HUES48 (cell line): ENCODE results near the gene B4GALT6.

Source experiments
- H3K27ac ChIP-seq: one replicate; pipeline ENCODE4 v1.7.0; 2013; ENCODE audit warnings: low read depth, low read length, inconsistent platforms
- H3K27me3 ChIP-seq: 2 replicates; pipeline ENCODE4 v1.6.1; 2013; ENCODE audit warnings: mild to moderate bottlenecking, low read length; ENCODE audit not compliant: control insufficient read depth, insufficient read depth
- H3K36me3 ChIP-seq: 2 replicates; pipeline ENCODE4 v1.6.1; 2013; ENCODE audit warnings: low read length; ENCODE audit not compliant: control insufficient read depth, insufficient read depth
- H3K4me1 ChIP-seq: 2 replicates; pipeline ENCODE4 v1.6.1; 2013; ENCODE audit warnings: mild to moderate bottlenecking, low read length; ENCODE audit not compliant: control insufficient read depth, insufficient read depth
- H3K4me3 ChIP-seq: 2 replicates; pipeline ENCODE4 v1.5.1; 2013; ENCODE audit warnings: mild to moderate bottlenecking, low read depth, low read length
- H3K9ac ChIP-seq: 2 replicates; pipeline ENCODE4 v1.6.1; 2013; ENCODE audit warnings: mild to moderate bottlenecking, low read depth, low read length, moderate library complexity
- H3K9me3 ChIP-seq: 2 replicates; pipeline ENCODE4 v1.6.1; 2013; ENCODE audit warnings: low read length; ENCODE audit not compliant: control insufficient read depth, insufficient read depth

The B4GALT6 gene

DNA sequence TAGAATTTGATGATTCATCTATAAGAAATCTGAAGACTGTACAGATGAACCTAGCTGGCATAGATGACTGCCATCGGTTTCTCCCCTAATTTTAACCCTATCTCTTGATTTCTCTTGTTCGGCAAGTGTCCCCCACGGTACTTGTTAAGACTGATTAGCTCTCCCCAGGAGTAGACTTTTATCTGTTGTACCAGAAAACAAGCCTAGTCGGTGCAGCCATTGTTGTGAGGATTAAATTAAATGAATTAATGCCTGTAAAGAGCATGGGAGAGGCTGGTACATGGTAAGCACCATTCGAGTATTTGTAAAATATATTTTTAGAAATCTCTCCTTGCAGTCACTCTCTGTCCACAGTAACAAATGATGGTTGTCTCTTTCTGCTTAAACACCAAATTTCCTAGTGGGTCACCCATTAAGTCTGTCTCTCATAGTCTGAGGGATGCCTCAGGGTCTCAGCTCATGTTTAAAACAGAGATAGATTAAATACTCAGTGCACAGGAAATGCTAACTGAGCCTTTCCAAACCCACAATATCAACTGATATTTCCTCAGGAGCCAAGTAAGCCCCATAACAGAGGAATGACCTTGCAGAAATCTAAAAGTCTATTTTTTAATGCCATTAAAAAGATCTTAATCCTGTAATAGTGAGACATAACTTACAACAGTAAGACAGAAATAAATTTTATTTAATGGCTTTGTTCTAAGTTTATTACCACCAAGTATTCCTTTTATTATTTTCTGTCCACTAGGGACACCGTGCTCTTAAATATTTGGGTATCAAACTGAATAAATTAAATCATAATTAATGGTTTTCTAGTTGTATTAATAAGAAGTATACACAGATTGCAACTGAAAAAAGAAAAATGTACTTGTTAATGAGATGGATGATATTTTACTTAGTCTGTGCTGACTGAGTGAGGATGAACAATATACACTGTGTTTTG, 2.9 kb upstream of the B4GALT6 start:
- Histone ChIP-seq H3K27me3 (no peaks in the 10 kb centered on the region), H3K4me1 (peaks cover 31% of the 10 kb centered on the region), H3K36me3 (no peaks in the 10 kb centered on the region), H3K4me3 (no peak overlapping the region), H3K9ac (no peak overlapping the region), H3K27ac (peak overlapping the region; percentile 26), H3K9me3 (no peaks in the 10 kb centered on the region)

DNA sequence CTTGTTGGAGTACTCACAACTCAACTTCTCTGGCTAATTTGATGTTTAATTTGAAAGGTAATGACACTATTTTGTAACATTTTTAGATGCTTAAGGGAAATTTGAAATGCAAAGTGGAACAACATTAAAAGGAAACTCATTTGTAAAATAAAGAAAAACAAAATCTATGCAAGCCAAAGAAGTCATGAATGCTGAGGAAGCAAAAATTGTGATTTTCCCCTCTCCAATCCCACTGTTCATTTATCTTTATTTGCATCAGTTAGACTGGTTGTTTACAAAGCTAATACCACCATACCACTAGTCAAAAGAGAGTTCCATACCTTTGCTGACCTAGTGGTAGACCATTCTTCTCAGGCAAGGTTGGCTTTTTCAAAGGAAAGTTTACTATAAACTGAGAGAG, 2.2 kb upstream of the B4GALT6 start:
- Histone ChIP-seq H3K36me3 (no peaks in the 10 kb centered on the region), H3K27ac (no peak overlapping the region), H3K9me3 (no peaks in the 10 kb centered on the region), H3K4me1 (peaks cover 31% of the 10 kb centered on the region), H3K9ac (no peak overlapping the region), H3K4me3 (0 out of 2 replicates have a peak overlapping the region, but pooled peaks have one; percentile 89), H3K27me3 (no peaks in the 10 kb centered on the region)

DNA sequence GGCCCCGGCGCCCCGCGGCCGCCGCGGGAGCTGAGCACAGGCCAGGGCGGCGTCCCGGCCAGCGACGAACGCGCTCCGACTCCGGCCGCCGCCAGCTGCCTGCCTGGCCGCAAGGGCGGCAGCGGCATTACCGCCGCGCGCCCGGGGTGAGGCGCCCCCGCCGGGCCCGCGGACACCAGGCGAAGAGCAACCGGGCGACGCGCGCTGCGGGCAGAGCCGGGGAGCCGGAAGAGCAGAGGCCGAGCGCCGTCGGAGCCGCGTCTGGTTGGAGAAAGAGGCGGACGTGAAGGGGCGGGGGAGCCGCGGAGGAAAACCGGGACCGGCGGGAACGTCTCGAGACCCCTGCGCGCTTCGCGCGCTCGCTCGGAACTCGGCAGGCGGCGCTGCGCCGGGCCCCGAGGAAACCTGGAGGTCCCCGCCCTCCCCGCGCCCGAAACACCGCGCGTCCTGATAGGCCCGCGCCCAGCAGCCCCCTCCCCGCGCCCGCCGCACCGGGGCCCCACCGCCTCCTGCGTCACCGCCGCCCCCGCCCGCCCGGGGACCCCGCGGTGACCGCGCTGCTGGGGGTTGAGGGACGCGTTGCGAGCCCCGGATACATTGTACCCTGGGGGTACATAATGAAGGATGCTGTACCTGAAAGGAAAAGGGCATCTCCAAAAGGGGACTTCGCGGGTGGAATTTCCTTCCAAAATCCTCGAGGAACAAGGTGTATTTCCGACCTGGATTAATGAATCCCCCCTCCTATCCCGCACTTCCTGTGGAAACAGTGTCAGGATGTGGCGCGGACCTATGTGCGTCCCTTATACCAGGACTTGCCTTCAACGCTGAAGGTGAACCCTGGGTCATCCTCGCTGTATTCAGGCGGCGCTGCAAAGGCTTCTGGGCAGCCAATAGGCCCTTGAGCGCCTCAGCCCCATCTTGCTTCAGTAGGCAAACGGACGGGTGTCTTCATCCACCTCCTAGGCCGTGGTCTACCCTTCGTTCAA, 1.0 kb upstream of the B4GALT6 start:
- H3K27me3 ChIP-seq, result no peaks in the 10 kb centered on the region
- H3K4me3 ChIP-seq, result peak overlapping the region; percentile 89
- H3K9ac ChIP-seq, result peak overlapping the region; percentile 72
- H3K9me3 ChIP-seq, result no peaks in the 10 kb centered on the region
- no peaks in the 10 kb centered on the region for H3K36me3 ChIP-seq
- peak overlapping the region; percentile 88 for H3K27ac ChIP-seq
- H3K4me1 ChIP-seq, result peaks cover 39% of the 10 kb centered on the region

DNA sequence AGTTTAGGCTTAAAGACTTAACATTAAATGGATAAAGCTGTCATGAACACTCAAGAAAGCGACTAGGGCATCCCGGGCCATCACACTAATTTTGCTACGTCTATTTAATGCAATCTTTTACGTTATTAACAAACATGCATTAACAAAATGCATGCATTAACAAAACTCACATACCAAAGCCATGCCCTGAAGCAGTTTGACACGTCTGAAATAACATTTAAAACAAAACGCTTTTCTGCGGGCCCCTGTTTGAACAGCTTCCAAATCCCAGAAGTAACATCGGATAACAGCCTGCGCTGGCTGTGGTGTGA, 458 bp downstream of the B4GALT6 start:
- H3K4me1 ChIP-seq, result peaks cover 53% of the 10 kb centered on the region
- no peaks in the 10 kb centered on the region for H3K9me3 ChIP-seq
- H3K36me3 ChIP-seq, result no peaks in the 10 kb centered on the region
- H3K9ac ChIP-seq, result peak overlapping the region; percentile 61
- H3K27me3 ChIP-seq, result no peaks in the 10 kb centered on the region
- H3K27ac ChIP-seq, result peak overlapping the region; percentile 88
- H3K4me3 ChIP-seq, result peak overlapping the region; percentile 89

GRCh38 chr18:31683106-31683505, 1.3 kb downstream of the B4GALT6 start:
- Histone ChIP-seq H3K27me3 (no peaks in the 10 kb centered on the region), H3K9ac (no peak overlapping the region), H3K36me3 (no peaks in the 10 kb centered on the region), H3K4me3 (peak overlapping the region; percentile 89), H3K4me1 (peaks cover 61% of the 10 kb centered on the region), H3K9me3 (no peaks in the 10 kb centered on the region), H3K27ac (no peak overlapping the region)

DNA sequence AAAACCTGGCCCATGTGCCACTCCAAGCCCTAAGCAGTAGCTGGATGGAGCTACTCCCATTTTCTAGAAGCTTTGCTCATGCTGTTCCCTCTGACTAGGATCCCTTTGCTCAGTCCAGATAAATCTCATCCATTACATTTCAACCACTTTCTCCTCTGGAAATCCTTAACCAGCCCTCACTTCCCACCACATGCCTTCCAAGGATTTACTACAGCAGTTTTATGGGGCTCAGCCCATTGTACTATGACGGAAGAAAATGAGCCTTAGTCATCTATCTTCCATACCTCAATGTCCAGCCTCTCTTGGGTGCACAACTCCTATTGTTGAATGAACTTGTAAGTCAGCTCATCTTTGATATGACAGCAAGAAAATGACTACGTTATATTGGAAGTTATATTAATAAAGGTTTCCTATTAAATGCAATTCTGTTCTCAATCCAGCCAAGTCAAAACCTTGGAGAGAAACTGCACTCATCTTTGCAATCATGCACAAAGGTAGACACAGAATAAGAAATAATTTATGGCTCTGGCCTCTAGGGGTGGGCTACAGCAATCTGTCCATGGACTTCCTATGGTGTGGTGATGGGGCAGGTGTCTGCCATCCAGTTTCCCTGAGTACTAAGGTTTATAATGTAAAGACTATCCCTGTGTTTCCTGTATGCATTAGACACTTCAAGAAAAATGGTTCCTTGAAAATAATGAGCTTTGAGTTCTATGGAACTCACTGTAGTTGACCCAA, 3.4 kb downstream of the B4GALT6 start:
- Histone ChIP-seq H3K27ac (no peak overlapping the region), H3K27me3 (no peaks in the 10 kb centered on the region), H3K4me3 (no peak overlapping the region), H3K9me3 (no peaks in the 10 kb centered on the region), H3K4me1 (peaks cover 54% of the 10 kb centered on the region), H3K36me3 (no peaks in the 10 kb centered on the region), H3K9ac (no peak overlapping the region)

DNA sequence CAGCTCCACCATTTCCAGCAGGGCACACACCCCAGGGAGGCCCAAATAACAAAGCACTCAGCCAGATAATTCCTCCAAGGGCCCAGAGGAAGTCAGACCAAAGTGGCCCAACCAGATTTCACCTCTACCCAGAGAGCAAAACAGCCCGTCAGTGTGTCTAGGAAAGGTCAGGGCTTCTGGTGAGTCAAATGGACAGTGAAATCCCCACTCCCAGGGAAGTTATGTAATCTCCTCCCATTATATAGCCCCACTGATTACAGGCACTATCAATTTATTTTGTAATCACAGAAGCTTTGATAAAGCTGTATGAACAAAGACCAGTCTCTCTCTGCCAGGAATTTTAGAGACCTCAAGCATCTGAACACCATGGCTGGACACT, 4.0 kb downstream of the B4GALT6 start:
- no peak overlapping the region for H3K9ac ChIP-seq
- H3K36me3 ChIP-seq, result no peaks in the 10 kb centered on the region
- no peak overlapping the region for H3K27ac ChIP-seq
- H3K9me3 ChIP-seq, result no peaks in the 10 kb centered on the region
- no peak overlapping the region; the same call in 1 of the 2 replicates for H3K4me3 ChIP-seq
- H3K27me3 ChIP-seq, result no peaks in the 10 kb centered on the region
- H3K4me1 ChIP-seq, result peaks cover 52% of the 10 kb centered on the region

- Histone ChIP-seq H3K9ac (no peak overlapping the region), H3K27ac (peak overlapping the region; percentile 37), H3K4me3 (no peak overlapping the region; the same call in 1 of the 2 replicates), H3K27me3 (no peaks in the 10 kb centered on the region), H3K36me3 (no peaks in the 10 kb centered on the region), H3K9me3 (no peaks in the 10 kb centered on the region), H3K4me1 (peaks cover 55% of the 10 kb centered on the region)
Observed at GRCh38 chr18:31679791-31680432, 4.5 kb downstream of the B4GALT6 start.

DNA sequence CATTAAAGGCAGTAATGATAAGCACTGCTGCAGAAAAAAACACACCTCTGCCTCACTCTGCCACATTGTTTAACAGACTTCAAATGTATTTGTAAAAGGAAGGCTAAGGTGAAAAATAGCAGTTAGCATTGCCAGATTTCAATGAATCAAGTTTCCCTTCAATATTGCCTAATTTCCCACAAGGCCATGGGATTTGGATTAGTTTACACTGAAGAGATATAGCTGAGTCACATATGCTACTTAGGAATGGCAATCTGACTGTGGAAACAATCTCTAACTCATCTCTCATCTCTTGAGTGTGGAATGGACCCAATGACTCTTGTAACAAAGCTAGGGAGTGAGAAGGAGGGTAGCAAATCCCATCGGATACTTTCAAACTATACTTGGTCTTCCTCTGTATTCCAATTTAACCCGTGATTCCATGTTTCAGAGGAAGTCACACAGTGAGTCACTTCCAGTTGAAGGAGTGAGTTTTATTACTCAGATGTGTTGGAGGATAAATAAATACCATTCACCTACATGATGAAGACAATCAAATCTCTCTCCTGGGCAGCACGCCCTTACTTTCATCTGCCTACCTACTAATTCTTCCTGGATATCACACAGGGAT, 5.1 kb downstream of the B4GALT6 start:
- no peak overlapping the region for H3K27ac ChIP-seq

GRCh38 chr18:31678425-31678824, 6.0 kb downstream of the B4GALT6 start:
- Histone ChIP-seq H3K27me3 (no peaks in the 10 kb centered on the region), H3K9me3 (no peaks in the 10 kb centered on the region), H3K4me3 (no peak overlapping the region), H3K4me1 (peaks cover 57% of the 10 kb centered on the region), H3K9ac (no peak overlapping the region), H3K27ac (no peak overlapping the region), H3K36me3 (no peaks in the 10 kb centered on the region; the same call in 1 of the 2 replicates)

More for the DNA sequence above, 5.1 kb downstream of the B4GALT6 start:
- H3K4me1 ChIP-seq, result peaks cover 55% of the 10 kb centered on the region
- no peak overlapping the region for H3K9ac ChIP-seq
- H3K27me3 ChIP-seq, result no peaks in the 10 kb centered on the region
- H3K36me3 ChIP-seq, result no peaks in the 10 kb centered on the region
- H3K9me3 ChIP-seq, result no peaks in the 10 kb centered on the region
- no peak overlapping the region for H3K4me3 ChIP-seq
